ENCODE measurements around the gene ADSS1.

DNA sequence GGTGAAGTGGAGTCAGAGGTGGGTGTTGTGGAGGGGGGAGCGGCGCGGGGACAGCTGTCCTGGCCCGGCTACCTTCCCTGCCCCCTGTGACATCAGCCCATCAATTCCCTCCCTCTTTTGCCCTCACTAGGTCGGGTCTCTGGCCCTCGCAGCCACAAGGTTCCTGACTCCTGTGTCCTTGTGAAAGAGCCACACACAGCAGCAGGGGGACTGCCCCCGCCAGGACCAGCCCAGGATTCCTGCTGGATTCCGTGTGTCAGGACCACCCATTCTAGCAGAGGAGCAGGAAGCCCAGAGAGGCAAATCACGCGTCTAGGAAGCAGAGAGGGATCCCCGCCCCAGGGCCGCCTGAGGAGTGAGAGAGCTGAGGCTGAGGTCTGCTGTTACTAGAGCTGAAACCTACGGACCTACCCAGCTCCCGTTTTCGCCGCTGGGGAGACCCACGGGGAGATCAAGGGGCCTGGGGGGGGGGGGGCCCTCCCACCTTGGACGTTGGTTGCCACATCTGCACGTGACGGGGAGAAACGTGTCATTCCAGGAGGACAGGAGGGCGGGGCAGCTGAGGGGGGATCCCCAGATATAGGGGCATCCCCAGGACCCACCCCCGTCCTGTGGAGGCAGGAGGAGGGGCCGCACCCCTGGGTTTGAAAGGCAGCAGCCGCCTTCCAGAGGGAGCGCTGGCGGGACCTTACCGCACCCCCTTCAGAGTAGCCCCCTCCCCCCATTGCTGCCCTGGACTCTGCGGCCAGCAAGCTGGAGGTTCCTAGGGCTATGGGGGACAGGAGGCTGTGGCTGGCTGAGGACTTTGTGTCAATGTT lies 47.1 kb upstream of the ADSS1 start:
- TF ChIP-seq SIN3A (IDR thresholded peaks at IDR 0.05; ENCODE audit: borderline replicate concordance, insufficient read depth, low read length), result no peak
- no peak for TF ChIP-seq TAF1 (IDR thresholded peaks at IDR 0.05; ENCODE audit: borderline replicate concordance, insufficient read depth, low read length)
- TF ChIP-seq POLR2AphosphoS5 (IDR thresholded peaks at IDR 0.05; ENCODE audit: low read depth, low read length), result no peak
